Colonic mucosa (tissue), 4 donors: Measurements from ENCODE around the gene BEAN1. TPM values are rescaled to one million over a fixed set of nuclear protein-coding genes. Genes with fewer than 3 reads are reported as not detected.
"Not testable (repeated sequence)": the region's sequence is repeated elsewhere in the genome, so short reads cannot be mapped to it uniquely, and the experiment has no call there.

Experiments
- DNase-seq: peaks from one replicate; pipeline ENCODE4 v3.0.0-alpha.2; 2020
- H3K27ac ChIP-seq: fragments of 200-600 bp; one replicate; pipeline ENCODE4 v1.8.0; 2021
- H3K27me3 ChIP-seq: fragments of 200-600 bp; one replicate; pipeline ENCODE4 v1.8.0; 2021
- H3K36me3 ChIP-seq: fragments of 200-600 bp; one replicate; pipeline ENCODE4 v1.8.0; 2021
- H3K4me1 ChIP-seq: fragments of 200-600 bp; one replicate; pipeline ENCODE4 v1.8.0; 2021; ENCODE audit warnings: mild to moderate bottlenecking
- H3K4me3 ChIP-seq: fragments of 200-600 bp; one replicate; pipeline ENCODE4 v1.8.0; 2021
- H3K9ac ChIP-seq, 2 donors: one replicate each; pipeline ENCODE4 v1.7.0; 2013; ENCODE audit warnings: control low read depth in 2 of 2, low read depth in 2 of 2, low read length in 2 of 2
- H3K9me3 ChIP-seq: fragments of 200-600 bp; one replicate; pipeline ENCODE4 v1.8.0; 2021
- intact Hi-C: fragments of 100-400 bp; cut with DNase I; formaldehyde crosslinking; loops from one replicate; pipeline ENCODE4 v1.14.1; 2022
- total RNA-seq, 2 donors: library from RNA; stranded (reverse); fragmentation: NEBNext Ultra II Directional in 1 of 2; extraction: Animal tissue kit (Norgen Biotek cat#: 25700) in 1 of 2; gene quantifications; one replicate each; pipeline ENCODE4 v1.2.1, GENCODE V29; 2021
- TF ChIP-seq, protein P1 (sequence below): fragments of 200-600 bp; IDR thresholded peaks from one replicate; pipeline ENCODE4 v1.8.0; 2022; ENCODE audit warnings: antibody characterized with exemption, mild to moderate bottlenecking
- donor health status: healthy.
- donor health status: DM: no; HTN: no; CAD: no.
- donor health status: DM: no; HTN: no; CAD: no.

Gene BEAN1
- total RNA-seq, 2 donors from 2014 or later: 0.32 TPM; not detected in 1

DNA sequence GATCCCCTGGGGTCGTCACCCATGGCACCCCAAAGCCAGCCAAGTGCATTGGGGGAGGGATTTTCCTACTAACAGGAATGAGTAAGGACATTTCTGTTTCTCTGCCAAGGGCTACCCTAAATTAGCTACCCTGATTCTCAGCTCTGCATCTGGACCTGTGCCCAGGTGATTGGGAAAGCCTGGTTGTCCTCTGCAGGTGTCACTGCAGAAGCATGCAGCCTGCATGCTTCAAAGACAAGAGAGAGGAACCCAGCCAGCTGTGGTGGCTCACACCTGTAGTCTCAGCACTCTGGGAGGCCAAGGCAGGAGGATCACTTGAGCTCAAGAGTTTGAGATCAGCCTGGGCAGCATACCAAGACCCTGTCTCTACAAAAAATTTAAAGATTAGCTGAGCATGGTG lies 19.6 kb downstream of the BEAN1 start:
- no peaks in the 10 kb centered on the region for H3K4me1 ChIP-seq
- H3K4me3 ChIP-seq: no peak overlapping the region
- no peaks in the 10 kb centered on the region for H3K36me3 ChIP-seq
- H3K9ac ChIP-seq: no peak overlapping the region
- DNase-seq: no peak
- TF ChIP-seq, protein P1, sequence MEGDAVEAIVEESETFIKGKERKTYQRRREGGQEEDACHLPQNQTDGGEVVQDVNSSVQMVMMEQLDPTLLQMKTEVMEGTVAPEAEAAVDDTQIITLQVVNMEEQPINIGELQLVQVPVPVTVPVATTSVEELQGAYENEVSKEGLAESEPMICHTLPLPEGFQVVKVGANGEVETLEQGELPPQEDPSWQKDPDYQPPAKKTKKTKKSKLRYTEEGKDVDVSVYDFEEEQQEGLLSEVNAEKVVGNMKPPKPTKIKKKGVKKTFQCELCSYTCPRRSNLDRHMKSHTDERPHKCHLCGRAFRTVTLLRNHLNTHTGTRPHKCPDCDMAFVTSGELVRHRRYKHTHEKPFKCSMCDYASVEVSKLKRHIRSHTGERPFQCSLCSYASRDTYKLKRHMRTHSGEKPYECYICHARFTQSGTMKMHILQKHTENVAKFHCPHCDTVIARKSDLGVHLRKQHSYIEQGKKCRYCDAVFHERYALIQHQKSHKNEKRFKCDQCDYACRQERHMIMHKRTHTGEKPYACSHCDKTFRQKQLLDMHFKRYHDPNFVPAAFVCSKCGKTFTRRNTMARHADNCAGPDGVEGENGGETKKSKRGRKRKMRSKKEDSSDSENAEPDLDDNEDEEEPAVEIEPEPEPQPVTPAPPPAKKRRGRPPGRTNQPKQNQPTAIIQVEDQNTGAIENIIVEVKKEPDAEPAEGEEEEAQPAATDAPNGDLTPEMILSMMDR: no peak
- H3K27ac ChIP-seq: no peak overlapping the region
- no peaks in the 10 kb centered on the region for H3K27me3 ChIP-seq
- intact Hi-C loops: no loop called here
- H3K9me3 ChIP-seq: no peaks in the 10 kb centered on the region

DNA sequence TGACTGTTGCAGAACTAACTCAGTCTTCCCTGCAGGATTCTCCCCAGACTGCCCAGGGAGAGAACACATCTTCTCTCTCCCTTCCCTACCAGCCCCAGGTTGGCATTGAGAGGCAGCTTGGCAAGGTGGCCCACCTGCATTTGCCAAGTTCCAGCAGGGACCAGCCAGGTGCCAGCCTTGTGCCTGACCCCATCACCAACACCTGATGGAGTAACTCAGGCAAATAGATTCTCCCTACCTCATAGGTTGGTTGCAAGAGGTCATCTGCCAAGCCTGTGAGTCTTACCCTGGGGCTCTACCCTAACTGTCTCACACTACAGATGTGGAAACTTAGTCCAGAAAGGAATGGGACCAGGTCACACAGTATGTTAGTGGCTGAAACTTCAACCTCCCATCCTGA lies 20.4 kb downstream of the BEAN1 start:
- no peak for DNase-seq
- Histone ChIP-seq H3K27ac (no peak overlapping the region), H3K4me1 (no peaks in the 10 kb centered on the region), H3K36me3 (no peaks in the 10 kb centered on the region), H3K9ac (no peak overlapping the region), H3K9me3 (no peaks in the 10 kb centered on the region), H3K27me3 (no peaks in the 10 kb centered on the region), H3K4me3 (no peak overlapping the region)
- TF ChIP-seq, protein P1: no peak
- intact Hi-C loops: no loop called here

DNA sequence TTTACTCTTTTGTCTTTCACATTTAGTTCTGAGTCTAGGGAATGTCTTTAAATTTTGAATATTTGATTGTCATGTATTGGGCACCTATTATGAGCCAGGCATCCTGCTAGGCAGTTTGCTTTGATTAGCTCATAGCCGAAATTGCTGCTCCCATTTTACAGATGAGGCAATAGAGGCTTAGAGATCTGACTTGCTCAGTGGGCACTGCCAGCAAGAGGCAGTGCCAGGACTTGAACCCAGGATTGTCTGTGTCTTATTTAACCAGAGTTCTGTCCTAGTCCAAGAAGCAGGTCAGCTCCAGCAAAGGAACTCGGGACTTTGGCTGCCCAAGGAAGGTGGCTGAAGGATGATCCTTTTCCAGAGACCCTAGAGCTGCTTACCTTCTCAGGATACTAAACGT lies 24.5 kb downstream of the BEAN1 start:
- Histone ChIP-seq H3K36me3 (no peaks in the 10 kb centered on the region), H3K9ac (no peak overlapping the region), H3K27me3 (no peaks in the 10 kb centered on the region), H3K27ac (no peak overlapping the region), H3K9me3 (no peaks in the 10 kb centered on the region), H3K4me3 (no peak overlapping the region), H3K4me1 (no peaks in the 10 kb centered on the region)
- intact Hi-C loops: no loop called here
- no peak for DNase-seq
- TF ChIP-seq, protein P1: no peak

DNA sequence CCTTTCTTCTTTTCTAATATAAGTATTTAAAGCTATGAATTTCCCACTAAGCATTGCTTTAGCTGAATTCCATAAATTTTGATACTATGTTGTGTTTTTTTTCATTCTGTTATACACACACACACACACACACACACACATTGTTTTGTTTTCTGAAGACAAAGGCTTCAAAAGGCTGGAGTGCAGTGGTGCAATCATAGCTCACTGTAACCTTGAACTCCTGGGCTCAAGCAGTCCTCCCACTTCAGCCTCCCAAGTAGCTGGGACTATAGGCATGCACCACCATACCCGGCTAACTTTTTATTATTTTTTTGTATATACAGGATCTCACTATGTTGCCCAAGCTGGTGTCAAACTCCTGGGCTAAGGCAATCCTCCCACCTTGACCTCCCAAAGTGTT lies 26.1 kb downstream of the BEAN1 start:
- DNase-seq, intact Hi-C loops, H3K4me1 ChIP-seq, H3K4me3 ChIP-seq, H3K9me3 ChIP-seq, H3K27ac ChIP-seq, H3K9ac ChIP-seq, H3K27me3 ChIP-seq, H3K36me3 ChIP-seq: not testable (repeated sequence)

DNA sequence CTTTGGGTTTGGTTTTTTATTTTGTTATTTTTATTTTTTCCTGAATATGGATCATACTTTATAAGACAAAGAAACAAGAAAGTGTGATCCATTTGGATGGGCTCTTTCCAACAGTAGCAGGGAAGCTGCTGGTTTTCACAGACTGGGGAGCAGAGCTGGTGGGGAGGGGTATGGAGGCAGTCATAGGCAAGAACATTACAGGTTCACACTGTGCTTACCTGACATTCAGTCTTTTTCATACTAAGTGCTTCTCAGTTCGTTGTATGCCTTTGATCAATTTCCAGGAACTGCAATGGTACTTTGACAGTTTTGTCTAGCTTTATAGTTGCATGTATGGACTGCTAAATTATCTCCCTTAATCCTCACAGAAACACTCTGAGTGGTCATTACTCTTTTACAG lies 27.7 kb downstream of the BEAN1 start:
- DNase-seq: no peak
- no peaks in the 10 kb centered on the region for H3K36me3 ChIP-seq
- no peaks in the 10 kb centered on the region for H3K4me1 ChIP-seq
- no peaks in the 10 kb centered on the region for H3K9me3 ChIP-seq
- TF ChIP-seq, protein P1: no peak
- H3K27me3 ChIP-seq: no peaks in the 10 kb centered on the region
- H3K4me3 ChIP-seq: no peak overlapping the region
- H3K27ac ChIP-seq: no peak overlapping the region
- H3K9ac ChIP-seq: no peak overlapping the region
- intact Hi-C loops: no loop called here

DNA sequence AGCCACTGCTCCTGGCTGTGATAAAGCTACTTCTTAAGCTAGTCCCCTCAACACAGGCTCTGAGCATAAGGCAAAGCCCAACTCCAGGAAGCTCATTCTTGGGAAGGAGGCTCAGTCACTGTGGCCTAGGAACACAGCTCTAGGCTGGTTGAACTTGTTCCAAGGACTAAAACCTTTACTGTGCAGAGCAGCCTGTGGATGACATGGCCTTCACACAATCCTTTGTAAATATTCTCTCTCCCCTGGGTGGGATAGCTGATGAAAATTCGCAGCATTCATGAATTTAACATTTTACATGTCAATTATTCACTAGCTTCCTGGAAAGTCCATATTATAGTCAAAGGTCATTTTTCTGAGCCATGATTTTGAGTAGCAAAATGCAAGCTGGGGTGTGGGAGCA lies 28.9 kb downstream of the BEAN1 start:
- Histone ChIP-seq H3K4me3 (no peak overlapping the region), H3K4me1 (no peaks in the 10 kb centered on the region), H3K9me3 (no peaks in the 10 kb centered on the region), H3K27me3 (no peaks in the 10 kb centered on the region), H3K36me3 (no peaks in the 10 kb centered on the region), H3K9ac (no peak overlapping the region), H3K27ac (no peak overlapping the region)
- intact Hi-C loops: no loop called here
- no peak for DNase-seq
- TF ChIP-seq, protein P1: no peak
